Measurements from ENCODE around the gene CUX1.

- TF ChIP-seq CTCF (IDR thresholded peaks at IDR 0.05; ENCODE audit: insufficient read depth, low read depth, low read length) (no peak), EZH2 (IDR thresholded peaks at IDR 0.05; ENCODE audit: insufficient read depth, low read length) (no peak)
Measured at GRCh38 chr7:101998029-101998905, 180.8 kb downstream of the CUX1 start.

Data from astrocyte (in vitro differentiated cells and primary cell).